DND-41 (cell line): ENCODE results near the gene KLRF2.
A peak's percentile ranks its signal among the peaks of the same experiment; 100 is the strongest.

Source experiments
- ATAC-seq: fragments of 200-7000 bp; cut with Tn5 transposase; 3 replicates; pipeline ENCODE4 v1.9.1; 2021; ENCODE audit warnings: low read depth; ENCODE audit not compliant: insufficient read depth
- DNase-seq: peaks from one replicate; pipeline ENCODE4 v3.0.0-alpha.2; 2020
- H2AFZ ChIP-seq: 2 replicates; pipeline ENCODE4 v1.6.0; 2012; ENCODE audit warnings: low read depth, low read length
- H3K27ac ChIP-seq: 2 replicates; pipeline ENCODE4 v1.5.1; 2012; ENCODE audit warnings: low read length, inconsistent platforms
- H3K27me3 ChIP-seq: fragments of 200-600 bp; sonication (generic); 2 replicates; pipeline ENCODE4 v1.6.0; 2012; ENCODE audit warnings: low read length, mild to moderate bottlenecking, inconsistent platforms; ENCODE audit not compliant: insufficient read depth, poor library complexity
- H3K36me3 ChIP-seq: 2 replicates; pipeline ENCODE4 v1.5.1; 2012; ENCODE audit warnings: low read length, inconsistent platforms; ENCODE audit not compliant: insufficient read depth
- H3K4me1 ChIP-seq: 2 replicates; pipeline ENCODE4 v1.5.1; 2012; ENCODE audit warnings: mild to moderate bottlenecking, low read length; ENCODE audit not compliant: insufficient read depth
- H3K4me2 ChIP-seq: 2 replicates; pipeline ENCODE4 v1.6.0; 2012; ENCODE audit warnings: mild to moderate bottlenecking, moderate library complexity, low read length, inconsistent platforms; ENCODE audit not compliant: insufficient read depth
- H3K4me3 ChIP-seq, 2 experiments: fragments of 200-600 bp in 1 of 2; shearing (Covaris generic) in 1 of 2; 2 replicates each; pipeline ENCODE4 v1.5.1; 2012 to 2016; ENCODE audit warnings: inconsistent platforms in 2 of 2, low read length in 2 of 2, mild to moderate bottlenecking in 2 of 2, low read depth in 1 of 2, moderate library complexity in 1 of 2
- H3K79me2 ChIP-seq: 2 replicates; pipeline ENCODE4 v1.6.0; 2012; ENCODE audit warnings: low read length, inconsistent platforms; ENCODE audit not compliant: insufficient read depth
- H3K9ac ChIP-seq: 2 replicates; pipeline ENCODE4 v1.6.0; 2012; ENCODE audit warnings: low read depth, mild to moderate bottlenecking, inconsistent platforms, low read length, moderate library complexity
- H3K9me3 ChIP-seq: 2 replicates; pipeline ENCODE4 v1.5.1; 2012; ENCODE audit warnings: low read length, moderate library complexity, mild to moderate bottlenecking, inconsistent platforms; ENCODE audit not compliant: insufficient read depth, severe bottlenecking
- H4K20me1 ChIP-seq: 2 replicates; pipeline ENCODE4 v1.6.0; 2012; ENCODE audit warnings: low read length; ENCODE audit not compliant: insufficient read depth
- EZH2 ChIP-seq: IDR thresholded peaks from 3 replicates; pipeline ENCODE4 v1.6.1; 2012; ENCODE audit warnings: borderline replicate concordance, low read depth, mild to moderate bottlenecking, moderate library complexity, low read length, inconsistent platforms; ENCODE audit not compliant: severe bottlenecking
- TF ChIP-seq, protein P1 (sequence below): IDR thresholded peaks from 2 replicates; pipeline ENCODE4 v1.5.1; 2012; ENCODE audit warnings: borderline replicate concordance, low read length, moderate library complexity, mild to moderate bottlenecking; ENCODE audit not compliant: poor library complexity, severe bottlenecking; ENCODE audit errors: extremely low read depth

KLRF2 gene

DNA sequence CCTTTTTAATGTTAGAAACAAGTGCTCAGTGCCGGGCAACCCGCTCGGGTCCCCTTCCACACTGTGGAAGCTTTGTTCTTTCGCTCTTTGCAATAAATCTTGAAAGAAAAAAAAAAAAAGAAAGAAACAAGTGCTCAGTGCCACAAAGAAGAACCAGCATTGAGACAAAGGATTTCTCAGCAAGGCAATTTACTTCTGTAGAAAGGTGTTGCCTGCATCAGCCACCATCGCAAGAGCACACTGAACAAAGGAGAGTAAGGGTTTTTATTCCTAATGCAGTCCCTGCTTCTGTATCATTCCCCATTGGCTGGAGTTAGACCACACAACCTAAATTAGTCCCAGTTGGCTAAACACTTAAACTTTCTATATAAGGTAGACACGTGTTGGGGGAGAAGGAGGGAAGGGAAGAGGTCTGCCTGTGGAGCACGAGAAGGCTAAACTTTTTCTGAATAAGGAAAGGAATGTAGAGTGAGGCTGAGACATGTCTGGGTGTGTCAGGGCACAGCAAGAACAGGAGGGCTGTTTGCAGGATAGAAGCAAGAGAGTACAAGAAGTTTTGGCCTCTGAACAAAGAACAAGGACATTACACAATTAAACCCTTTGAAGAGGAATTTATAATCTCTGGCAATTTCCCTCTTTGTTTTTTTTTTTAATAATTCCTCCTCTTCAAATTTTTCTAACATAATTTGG is 21.4 kb downstream of the KLRF2 start:
- H3K79me2 ChIP-seq, result no peaks in the 10 kb centered on the region
- H3K4me3 ChIP-seq, result no peak overlapping the region

DNA sequence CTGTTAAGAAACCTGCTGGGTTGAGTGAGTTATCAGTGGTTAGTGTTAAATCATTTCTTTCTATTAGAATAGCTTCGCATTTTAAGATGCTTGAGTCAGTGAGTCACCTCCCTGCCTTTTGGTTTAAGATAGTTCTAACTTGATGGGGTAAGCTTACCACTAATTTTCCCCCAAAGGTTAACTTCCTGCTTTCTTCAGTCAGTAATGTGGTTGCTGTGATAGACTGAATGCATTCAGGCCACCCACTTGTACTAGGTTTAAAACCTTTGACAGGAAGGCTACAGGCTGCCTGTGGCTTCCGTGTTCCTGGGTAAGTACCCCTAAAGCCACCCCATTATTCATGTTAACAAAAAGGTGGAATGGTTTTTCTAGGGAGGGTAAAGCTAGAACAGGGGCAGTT is 25.6 kb downstream of the KLRF2 start:
- Histone ChIP-seq H3K79me2 (no peaks in the 10 kb centered on the region), H3K9me3 (peaks cover 31% of the 10 kb centered on the region), H3K4me3 (no peak overlapping the region), H3K4me1 (0 out of 2 replicates have a peak, but pooled peaks cover 2% of the 10 kb centered on the region), H3K27ac (no peak overlapping the region), H3K27me3 (no peaks in the 10 kb centered on the region), H3K36me3 (no peaks in the 10 kb centered on the region), H2AFZ (no peak overlapping the region), H4K20me1 (no peaks in the 10 kb centered on the region), H3K4me2 (no peak overlapping the region), H3K9ac (no peak overlapping the region)
- no peak for TF ChIP-seq EZH2
- TF ChIP-seq, protein P1, sequence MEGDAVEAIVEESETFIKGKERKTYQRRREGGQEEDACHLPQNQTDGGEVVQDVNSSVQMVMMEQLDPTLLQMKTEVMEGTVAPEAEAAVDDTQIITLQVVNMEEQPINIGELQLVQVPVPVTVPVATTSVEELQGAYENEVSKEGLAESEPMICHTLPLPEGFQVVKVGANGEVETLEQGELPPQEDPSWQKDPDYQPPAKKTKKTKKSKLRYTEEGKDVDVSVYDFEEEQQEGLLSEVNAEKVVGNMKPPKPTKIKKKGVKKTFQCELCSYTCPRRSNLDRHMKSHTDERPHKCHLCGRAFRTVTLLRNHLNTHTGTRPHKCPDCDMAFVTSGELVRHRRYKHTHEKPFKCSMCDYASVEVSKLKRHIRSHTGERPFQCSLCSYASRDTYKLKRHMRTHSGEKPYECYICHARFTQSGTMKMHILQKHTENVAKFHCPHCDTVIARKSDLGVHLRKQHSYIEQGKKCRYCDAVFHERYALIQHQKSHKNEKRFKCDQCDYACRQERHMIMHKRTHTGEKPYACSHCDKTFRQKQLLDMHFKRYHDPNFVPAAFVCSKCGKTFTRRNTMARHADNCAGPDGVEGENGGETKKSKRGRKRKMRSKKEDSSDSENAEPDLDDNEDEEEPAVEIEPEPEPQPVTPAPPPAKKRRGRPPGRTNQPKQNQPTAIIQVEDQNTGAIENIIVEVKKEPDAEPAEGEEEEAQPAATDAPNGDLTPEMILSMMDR, result no peak
- DNase-seq, result no peak
- ATAC-seq, result peak; percentile 82

More for the DNA sequence above, 21.4 kb downstream of the KLRF2 start:
- no peak for DNase-seq
- Histone ChIP-seq H3K27me3 (no peaks in the 10 kb centered on the region), H3K36me3 (no peaks in the 10 kb centered on the region), H3K4me1 (0 out of 2 replicates have a peak, but pooled peaks cover 2% of the 10 kb centered on the region), H3K4me2 (no peak overlapping the region), H2AFZ (no peak overlapping the region), H4K20me1 (no peaks in the 10 kb centered on the region), H3K27ac (no peak overlapping the region), H3K9me3 (peaks cover 7% of the 10 kb centered on the region), H3K9ac (no peak overlapping the region)
- no peak for ATAC-seq
- TF ChIP-seq, protein P1, result no peak
- TF ChIP-seq EZH2, result no peak

DNA sequence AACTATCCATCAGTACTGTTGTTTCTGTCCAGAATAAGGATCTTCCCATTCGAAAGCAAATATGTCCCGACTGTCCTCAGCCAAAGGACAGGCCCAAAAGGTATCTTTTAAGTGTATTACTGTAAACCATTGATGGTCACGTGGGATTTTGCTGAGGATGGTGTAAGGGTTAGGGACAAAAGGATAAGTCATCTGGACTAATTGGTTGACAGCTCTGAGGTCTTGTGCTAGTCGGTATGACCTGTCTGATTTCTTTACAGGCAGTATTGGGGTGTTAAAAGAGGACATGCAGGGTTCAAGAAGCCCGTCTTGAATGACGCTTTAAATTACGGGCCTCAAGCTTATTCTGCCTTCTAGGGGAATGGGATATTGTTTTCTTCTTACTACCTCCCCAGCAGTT is 26.5 kb downstream of the KLRF2 start:
- no peak overlapping the region for H3K4me2 ChIP-seq
- no peaks in the 10 kb centered on the region for H3K27me3 ChIP-seq
- ATAC-seq (no peak), DNase-seq (no peak)
- 0 out of 2 replicates have a peak, but pooled peaks cover 2% of the 10 kb centered on the region for H3K4me1 ChIP-seq
- H3K27ac ChIP-seq, result no peak overlapping the region
- H3K4me3 ChIP-seq, result no peak overlapping the region
- no peaks in the 10 kb centered on the region for H3K79me2 ChIP-seq
- no peak overlapping the region for H2AFZ ChIP-seq
- H3K36me3 ChIP-seq, result no peaks in the 10 kb centered on the region
- peaks cover 26% of the 10 kb centered on the region for H3K9me3 ChIP-seq
- no peaks in the 10 kb centered on the region for H4K20me1 ChIP-seq
- no peak for TF ChIP-seq EZH2
- TF ChIP-seq, protein P1, result no peak
- no peak overlapping the region for H3K9ac ChIP-seq
